Skeletal muscle cell (primary cell): ENCODE data around the gene OR4F17.
"Not testable (repeated sequence)": the region's sequence is repeated elsewhere in the genome, so short reads cannot be mapped to it uniquely, and the experiment has no call there.

Experiments
- DNase-seq: peaks from one replicate; pipeline ENCODE4 v3.0.0-alpha.2; 2010; ENCODE audit warnings: low read depth
- H3K4me3 ChIP-seq: 2 replicates; pipeline ENCODE4 v1.5.1; 2011; ENCODE audit warnings: low read depth, mild to moderate bottlenecking, control low read depth, low read length, moderate library complexity

Gene OR4F17

GRCh38 chr19:106804-107203 lies at the start of gene OR4F17:
OR4F17 (plus strand) TSS chr19:107104; CDS start chr19:110679, 3,575 bp downstream.
- DNase-seq, H3K4me3 ChIP-seq: not testable (repeated sequence)

GRCh38 chr19:70793-71192 lies 36.1 kb upstream of the OR4F17 start:
- H3K4me3 ChIP-seq, DNase-seq: not testable (repeated sequence)

- not testable (repeated sequence) for H3K4me3 ChIP-seq, DNase-seq
Measured at GRCh38 chr19:82864-83263, 24.0 kb upstream of the OR4F17 start.

- not testable (repeated sequence) for H3K4me3 ChIP-seq, DNase-seq
Measured at GRCh38 chr19:83626-84025, 23.3 kb upstream of the OR4F17 start.

- not testable (repeated sequence) for H3K4me3 ChIP-seq, DNase-seq
Measured at GRCh38 chr19:90678-91077, 16.2 kb upstream of the OR4F17 start.

GRCh38 chr19:94794-95193 lies 12.1 kb upstream of the OR4F17 start:
- H3K4me3 ChIP-seq, DNase-seq: not testable (repeated sequence)

GRCh38 chr19:97647-98046 lies 9.3 kb upstream of the OR4F17 start:
- DNase-seq, H3K4me3 ChIP-seq: not testable (repeated sequence)

- H3K4me3 ChIP-seq, DNase-seq: not testable (repeated sequence)
Measured at GRCh38 chr19:120443-121140, 13.7 kb downstream of the OR4F17 start.
